H9 (cell line): Measurements from ENCODE around the gene CMSS1. TPM values are rescaled to one million over a fixed set of nuclear protein-coding genes. Genes with fewer than 3 reads are reported as not detected.

Source experiments
- DNase-seq: peaks from one replicate; pipeline ENCODE4 v3.0.0-alpha.2; 2017
- H2AFZ ChIP-seq: one replicate; pipeline ENCODE4 v1.6.1; 2013; ENCODE audit warnings: mild to moderate bottlenecking, low read length, control low read depth, moderate library complexity
- H2AK5ac ChIP-seq: 2 replicates; pipeline ENCODE4 v1.6.1; 2013; ENCODE audit warnings: low read length, control low read depth, mixed read lengths; ENCODE audit not compliant: insufficient read length
- H2BK120ac ChIP-seq: one replicate; pipeline ENCODE4 v1.6.1; 2013; ENCODE audit warnings: low read depth, mild to moderate bottlenecking, low read length, control low read depth, inconsistent platforms; ENCODE audit not compliant: poor library complexity, severe bottlenecking
- H2BK12ac ChIP-seq: 2 replicates; pipeline ENCODE4 v1.6.1; 2013; ENCODE audit warnings: low read length, control low read depth, mixed read lengths, low read depth; ENCODE audit not compliant: insufficient read length
- H2BK15ac ChIP-seq: 2 replicates; pipeline ENCODE4 v1.6.1; 2013; ENCODE audit warnings: low read depth, low read length, control low read depth
- H2BK20ac ChIP-seq: one replicate; pipeline ENCODE4 v1.6.1; 2013; ENCODE audit warnings: low read depth, mild to moderate bottlenecking, low read length, control low read depth, inconsistent platforms; ENCODE audit not compliant: poor library complexity, severe bottlenecking
- H2BK5ac ChIP-seq: 2 replicates; pipeline ENCODE4 v1.6.1; 2013; ENCODE audit warnings: low read length, control low read depth, mixed read lengths; ENCODE audit not compliant: insufficient read length
- H3K14ac ChIP-seq: 2 replicates; pipeline ENCODE4 v1.6.1; 2013; ENCODE audit warnings: low read length, control low read depth; ENCODE audit not compliant: insufficient read depth
- H3K18ac ChIP-seq: 2 replicates; pipeline ENCODE4 v1.6.1; 2013; ENCODE audit warnings: low read depth, mild to moderate bottlenecking, mixed read lengths, low read length, control low read depth; ENCODE audit not compliant: insufficient read length
- H3K23ac ChIP-seq: 2 replicates; pipeline ENCODE4 v1.6.1; 2013; ENCODE audit warnings: low read length, control low read depth, mixed read lengths, low read depth; ENCODE audit not compliant: insufficient read length
- H3K23me2 ChIP-seq: 2 replicates; pipeline ENCODE4 v1.6.1; 2013; ENCODE audit warnings: low read depth, mild to moderate bottlenecking, mixed read lengths, low read length, control low read depth; ENCODE audit not compliant: insufficient read length, poor library complexity, severe bottlenecking
- H3K27ac ChIP-seq: 2 replicates; pipeline ENCODE4 v1.5.1; 2013; ENCODE audit warnings: low read length, control low read depth, mixed read lengths, low read depth; ENCODE audit not compliant: insufficient read length
- H3K27me3 ChIP-seq: 2 replicates; pipeline ENCODE4 v1.6.1; 2013; ENCODE audit warnings: low read length, control low read depth, inconsistent platforms; ENCODE audit not compliant: insufficient read depth
- H3K4ac ChIP-seq: 2 replicates; pipeline ENCODE4 v1.6.1; 2013; ENCODE audit warnings: low read depth, mild to moderate bottlenecking, control low read depth, inconsistent platforms, low read length, moderate library complexity
- H3K4me1 ChIP-seq: 2 replicates; pipeline ENCODE4 v1.6.1; 2013; ENCODE audit warnings: low read length, control low read depth, inconsistent platforms; ENCODE audit not compliant: insufficient read depth
- H3K4me2 ChIP-seq: 2 replicates; pipeline ENCODE4 v1.6.1; 2013; ENCODE audit warnings: low read length, control low read depth, mixed read lengths; ENCODE audit not compliant: insufficient read length, insufficient read depth
- H3K56ac ChIP-seq: 2 replicates; pipeline ENCODE4 v1.6.1; 2013; ENCODE audit warnings: low read depth, mild to moderate bottlenecking, mixed read lengths, low read length, control low read depth; ENCODE audit not compliant: insufficient read length
- H3K79me1 ChIP-seq: 2 replicates; pipeline ENCODE4 v1.6.1; 2013; ENCODE audit warnings: low read depth, mild to moderate bottlenecking, moderate library complexity, low read length, control low read depth, inconsistent platforms; ENCODE audit not compliant: insufficient read depth, poor library complexity, severe bottlenecking
- H3K79me2 ChIP-seq: 2 replicates; pipeline ENCODE4 v1.6.1; 2013; ENCODE audit warnings: low read length, control low read depth, inconsistent platforms; ENCODE audit not compliant: insufficient read depth
- H3K9ac ChIP-seq: 2 replicates; pipeline ENCODE4 v1.6.1; 2013; ENCODE audit warnings: low read length, control low read depth, mixed read lengths; ENCODE audit not compliant: insufficient read length; ENCODE audit errors: extremely low read depth
- H3K9me3 ChIP-seq: one replicate; pipeline ENCODE4 v1.6.1; 2013; ENCODE audit warnings: low read depth, low read length, inconsistent platforms; ENCODE audit not compliant: control insufficient read depth
- H3T11ph ChIP-seq: one replicate; pipeline ENCODE4 v1.6.1; 2013; ENCODE audit warnings: mild to moderate bottlenecking, low read length, control low read depth, inconsistent platforms
- H4K20me1 ChIP-seq: one replicate; pipeline ENCODE4 v1.6.1; 2013; ENCODE audit not compliant: control insufficient read depth, insufficient read length, insufficient read depth
- H4K5ac ChIP-seq: 2 replicates; pipeline ENCODE4 v1.6.1; 2013; ENCODE audit warnings: low read depth, mild to moderate bottlenecking, mixed read lengths, low read length, control low read depth; ENCODE audit not compliant: insufficient read length
- H4K8ac ChIP-seq: replicated peaks from 2 replicates; pipeline ENCODE4 v1.6.1; 2013; ENCODE audit warnings: low read length, control low read depth, mixed read lengths, low read depth; ENCODE audit not compliant: insufficient read length
- H4K91ac ChIP-seq: 2 replicates; pipeline ENCODE4 v1.6.1; 2013; ENCODE audit warnings: low read depth, mild to moderate bottlenecking, moderate library complexity, mixed read lengths, low read length, control low read depth; ENCODE audit not compliant: insufficient read length
- H3K27ac Mint-ChIP-seq, 3 experiments: 2 replicates in 2 of 3; 3 replicates in 1 of 3; pipeline ENCODE4 v1.8.0; 2020 to 2021; ENCODE audit warnings: mixed read lengths in 3 of 3, mild to moderate bottlenecking in 1 of 3, moderate library complexity in 1 of 3
- H3K27me3 Mint-ChIP-seq: 2 replicates; pipeline ENCODE4 v1.8.0; 2021; ENCODE audit warnings: low read depth, mild to moderate bottlenecking, moderate library complexity, mixed read lengths
- H3K36me3 Mint-ChIP-seq, 3 experiments: 2 replicates in 2 of 3; 3 replicates in 1 of 3; pipeline ENCODE4 v1.8.0; 2020 to 2021; ENCODE audit warnings: low read depth in 3 of 3, mixed read lengths in 3 of 3; ENCODE audit not compliant: insufficient read depth in 1 of 3
- H3K4me1 Mint-ChIP-seq, 2 experiments: 2 replicates each; pipeline ENCODE4 v1.8.0; 2020; ENCODE audit warnings: mixed read lengths in 2 of 2
- H3K4me3 Mint-ChIP-seq, 2 experiments: 2 replicates in 1 of 2; 3 replicates in 1 of 2; pipeline ENCODE4 v1.8.0; 2020 to 2021; ENCODE audit warnings: mild to moderate bottlenecking in 2 of 2, mixed read lengths in 2 of 2, moderate library complexity in 1 of 2
- H3K9me3 Mint-ChIP-seq, 2 experiments: 2 replicates in 1 of 2; 3 replicates in 1 of 2; pipeline ENCODE4 v1.8.0; 2020; ENCODE audit warnings: mild to moderate bottlenecking in 2 of 2, mixed read lengths in 2 of 2, moderate library complexity in 1 of 2
- CTCF ChIP-seq: fragments of 200-600 bp; sonication (generic); conservative IDR thresholded peaks from 3 replicates; pipeline ENCODE4 v1.8.0; 2021; ENCODE audit warnings: antibody characterized with exemption, mild to moderate bottlenecking
- WGBS: extraction: QIAGEN DNeasy Blood & Tissue Kit; methylation state at CpG from one replicate; pipeline ENCODE4 v1.1.7; 2013; ENCODE audit warnings: missing lambda C conversion rate, low lambda C conversion rate, mixed read lengths; ENCODE audit not compliant: insufficient read length; ENCODE audit errors: extremely low coverage; 5-methylcytosine and 5-hydroxymethylcytosine counted together
- total RNA-seq: library from RNA; stranded (reverse); gene quantifications from 2 replicates; pipeline ENCODE4 v1.2.1, GENCODE V29; 2021

CMSS1 gene
- total RNA-seq, 1 experiment from 2014 or later = 61.8 TPM

GRCh38 chr3:99846477-99847160 lies 29.0 kb downstream of the CMSS1 start:
- H2BK15ac ChIP-seq = no peak overlapping the region
- no peak overlapping the region for H3K56ac ChIP-seq
- H4K91ac ChIP-seq = no peak overlapping the region
- WGBS = no CpG with 5 or more reads among the region's 6 CpGs
- no peak for DNase-seq
- H3K23ac ChIP-seq = no peak overlapping the region
- no peak overlapping the region for H3K27ac ChIP-seq
- peaks cover 3% of the 10 kb centered on the region; the same call in 1 of the 2 replicates for H3K79me2 ChIP-seq
- no peak overlapping the region for H2BK120ac ChIP-seq
- Mint-ChIP-seq H3K27me3 (no peaks in the 10 kb centered on the region), H3K4me3 (no peak overlapping the region), H3K9me3 (no peaks in the 10 kb centered on the region), H3K4me1 (peaks cover 23 to 24% of the 10 kb centered on the region in 2 experiments), H3K27ac (peak overlapping the region in 1 of 3 experiments; percentile 2; a peak in 2 of 7 replicates), H3K36me3 (no peaks in the 10 kb centered on the region)
- H2BK20ac ChIP-seq = no peak overlapping the region
- H2BK5ac ChIP-seq = no peak overlapping the region
- H4K20me1 ChIP-seq = no peaks in the 10 kb centered on the region
- H3K14ac ChIP-seq = no peak overlapping the region
- H3K4me1 ChIP-seq = peaks cover 2% of the 10 kb centered on the region; the same call in 1 of the 2 replicates
- no peak overlapping the region; the same call in 1 of the 2 replicates for H3K4ac ChIP-seq
- H3K27me3 ChIP-seq = no peaks in the 10 kb centered on the region
- no peak overlapping the region for H2AFZ ChIP-seq
- H4K5ac ChIP-seq = no peak overlapping the region
- H3T11ph ChIP-seq = peak overlapping the region; percentile 59
- H3K4me2 ChIP-seq = no peak overlapping the region
- no peak overlapping the region for H3K18ac ChIP-seq
- no peak overlapping the region for H3K9ac ChIP-seq
- no peak for TF ChIP-seq CTCF
- H3K79me1 ChIP-seq = no peaks in the 10 kb centered on the region
- no peaks in the 10 kb centered on the region for H3K9me3 ChIP-seq
- no peak overlapping the region for H2BK12ac ChIP-seq
- no peak overlapping the region for H4K8ac ChIP-seq
- no peaks in the 10 kb centered on the region for H3K23me2 ChIP-seq
- no peak overlapping the region for H2AK5ac ChIP-seq
